HK-2 (cell line): ENCODE measurements around the gene MYO5A.
A peak's percentile ranks its signal among the peaks of the same experiment; 100 is the strongest.
"Not testable (repeated sequence)": the region's sequence is repeated elsewhere in the genome, so short reads cannot be mapped to it uniquely, and the experiment has no call there.

Source experiments
- DNase-seq: peaks from one replicate; pipeline ENCODE4 v3.0.0-alpha.2; 2018; ENCODE audit not compliant: unreplicated experiment

Gene MYO5A

DNA sequence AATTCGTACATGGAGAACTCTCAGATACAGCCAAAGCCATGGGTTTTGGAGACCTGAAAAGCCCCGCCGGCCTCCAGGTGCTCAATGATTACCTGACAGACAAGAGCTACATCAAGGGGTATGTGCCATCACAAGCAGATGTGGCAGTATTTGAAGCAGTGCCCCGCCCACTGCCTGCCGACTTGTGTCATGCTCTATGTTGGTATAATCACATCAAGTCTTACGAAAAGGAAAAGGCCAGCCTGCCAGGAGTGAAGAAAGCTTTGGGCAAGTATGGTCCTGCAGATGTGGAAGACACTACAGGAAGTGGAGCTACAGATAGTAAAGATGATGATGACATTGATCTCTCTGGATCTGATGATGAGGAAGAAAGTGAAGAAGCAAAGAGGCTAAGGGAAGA lies 23.5 kb downstream of the MYO5A start:
- DNase-seq: no peak

DNA sequence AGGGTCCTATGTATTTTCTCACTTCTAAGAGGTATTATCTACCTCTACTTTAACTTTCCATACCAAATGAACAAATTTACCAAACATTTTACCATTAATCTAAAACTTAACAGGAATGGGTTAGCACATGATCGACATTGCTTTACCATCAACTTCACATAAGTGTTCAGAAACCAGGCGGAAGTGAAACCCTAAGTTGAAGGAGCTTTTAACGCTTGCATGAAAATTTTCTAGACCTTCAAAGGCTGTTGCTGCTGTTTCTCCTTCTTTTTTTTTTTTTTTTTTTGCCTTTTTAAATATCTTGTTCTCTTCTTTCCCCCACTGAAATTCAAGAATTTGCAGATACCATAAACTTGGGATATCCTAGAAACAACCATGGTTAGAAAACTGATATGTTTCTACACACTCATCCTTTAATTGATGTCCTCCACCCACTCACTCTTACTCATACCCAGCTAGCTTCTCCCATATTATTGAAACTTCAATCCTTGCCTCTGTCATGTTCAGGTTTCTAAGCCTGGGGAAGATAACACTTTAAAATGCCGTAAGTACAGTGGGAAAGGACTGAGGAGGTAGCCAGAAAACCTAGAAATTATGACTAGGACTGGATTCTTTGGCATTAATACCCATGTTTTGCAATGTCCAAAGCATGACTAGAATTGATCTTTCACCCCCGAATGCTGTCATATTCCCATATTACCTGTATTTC lies 24.7 kb downstream of the MYO5A start:
- no peak for DNase-seq

DNA sequence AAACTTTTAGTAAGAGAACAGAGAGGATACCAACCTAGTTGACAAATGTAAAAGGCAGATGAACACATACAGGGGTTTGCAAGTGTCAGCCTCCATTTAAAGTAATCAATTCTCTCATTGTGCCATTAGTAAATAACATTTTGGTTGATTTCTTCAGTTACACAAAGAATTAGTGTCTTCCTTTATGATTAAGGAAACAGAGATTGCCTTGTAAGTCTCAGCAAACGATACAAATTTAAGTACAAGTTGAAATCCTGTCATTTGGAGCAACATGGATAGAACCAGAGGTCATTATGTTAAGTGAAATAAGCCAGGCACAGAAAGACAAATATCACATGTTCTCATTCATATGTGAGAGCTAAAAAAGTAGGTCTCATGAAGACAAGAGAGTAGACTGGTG lies 26.1 kb downstream of the MYO5A start:
- no peak for DNase-seq

DNA sequence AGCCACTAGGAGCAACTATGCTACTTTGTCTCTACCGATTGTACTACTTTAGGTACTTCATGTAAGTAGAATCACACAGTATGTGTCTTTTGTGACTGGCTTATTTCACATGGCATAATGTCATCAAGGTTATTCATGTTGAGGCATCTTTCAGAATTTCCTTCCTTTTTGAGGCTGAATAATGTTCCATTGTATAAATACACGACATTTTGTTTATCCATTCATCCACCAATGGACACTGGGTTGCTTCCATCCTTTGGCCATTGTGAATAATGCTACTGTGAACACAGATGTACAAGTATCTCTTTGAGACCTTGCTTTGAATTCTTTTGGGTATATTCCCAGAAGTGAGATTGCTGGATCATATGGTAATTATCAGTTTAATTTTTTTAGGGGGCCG lies 29.2 kb downstream of the MYO5A start:
- no peak for DNase-seq

DNA sequence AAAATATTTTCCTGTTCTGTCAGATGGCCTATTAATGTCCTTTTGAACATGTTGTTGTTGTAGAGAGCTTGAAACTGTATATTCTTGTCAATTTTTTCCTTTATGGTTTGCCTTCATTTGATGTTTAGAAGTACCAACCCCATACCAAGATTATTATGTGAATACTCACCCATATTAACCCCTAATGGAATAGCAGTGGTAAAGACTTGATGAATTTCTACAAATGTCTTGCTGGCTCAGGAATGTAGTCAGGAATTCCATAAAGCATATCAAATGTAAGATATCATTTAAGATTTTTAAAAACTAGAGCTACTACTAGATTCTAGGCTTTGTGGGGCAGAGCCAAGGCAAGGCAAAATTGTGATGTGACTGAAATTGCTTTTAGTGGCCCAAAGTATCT lies 30.0 kb downstream of the MYO5A start:
- DNase-seq: no peak

DNA sequence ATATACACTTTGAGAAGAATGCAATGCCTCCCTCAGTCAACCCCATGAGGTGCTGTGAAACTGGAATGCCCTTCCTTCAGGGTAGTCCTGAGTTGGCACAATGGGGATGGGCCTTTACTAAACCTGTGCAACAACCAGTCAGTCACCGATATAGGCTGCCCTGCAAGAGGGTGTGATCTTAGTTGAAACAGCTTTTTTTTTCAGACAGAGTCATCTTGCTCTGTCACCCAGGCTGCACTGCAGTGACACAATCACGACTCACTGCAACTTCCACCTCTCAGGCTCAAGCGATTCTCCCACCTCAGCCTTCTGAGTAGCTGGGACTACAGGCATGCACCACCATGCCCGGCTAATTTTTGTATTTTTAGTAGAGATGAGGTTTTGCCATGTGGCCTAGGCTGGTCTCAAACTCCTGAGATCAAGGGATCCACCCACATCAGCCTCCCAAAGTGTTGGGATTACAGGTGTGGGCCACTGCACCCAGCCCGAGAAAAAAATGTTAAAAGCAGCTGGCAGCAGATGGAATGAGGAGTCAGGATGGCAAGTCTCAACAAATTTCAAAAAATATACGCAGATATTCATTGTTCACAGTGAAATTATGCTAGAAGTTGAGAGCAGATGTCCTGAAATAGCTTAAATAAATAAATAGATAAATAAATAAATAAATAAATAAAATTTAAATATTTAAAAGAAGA lies 31.8 kb downstream of the MYO5A start:
- peak; percentile 47 for DNase-seq

DNA sequence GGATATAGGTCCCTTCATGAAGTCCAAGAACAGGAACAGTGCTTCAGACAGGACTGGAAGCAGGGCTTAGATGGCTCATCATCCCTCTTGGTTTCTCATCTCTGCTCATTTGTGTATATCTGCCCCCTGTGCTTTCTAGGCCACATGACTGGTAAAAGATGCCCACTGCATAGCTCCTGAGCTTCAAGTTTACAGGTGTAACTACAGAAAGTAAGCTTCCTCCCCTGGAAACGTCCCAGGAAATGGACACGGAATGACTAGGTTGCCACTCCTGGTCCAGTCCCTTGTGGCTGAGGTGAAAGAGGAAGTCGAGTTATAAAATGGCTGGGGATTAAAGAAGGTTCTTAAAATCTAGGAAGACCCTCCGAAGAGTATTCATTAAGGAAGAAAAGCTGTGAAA lies 32.5 kb downstream of the MYO5A start:
- DNase-seq: no peak

DNA sequence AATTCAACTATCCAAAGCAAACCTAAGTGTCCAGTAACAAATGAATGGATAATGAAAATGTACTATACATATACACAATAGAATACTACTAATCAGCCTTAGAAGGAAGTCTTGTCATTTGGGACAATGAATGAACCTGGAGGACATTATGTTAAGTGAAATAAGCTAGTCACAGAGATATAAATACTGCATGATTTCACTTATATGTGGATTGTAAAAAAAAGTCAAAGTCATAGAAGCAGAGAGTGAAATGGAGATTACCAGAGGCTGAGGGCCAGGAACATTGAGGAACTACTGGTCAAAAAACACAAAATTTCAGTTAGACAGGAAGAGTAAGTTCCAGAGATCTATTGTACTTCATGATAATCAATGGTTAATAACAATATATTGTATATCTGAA lies 33.6 kb downstream of the MYO5A start:
- DNase-seq: no peak

DNA sequence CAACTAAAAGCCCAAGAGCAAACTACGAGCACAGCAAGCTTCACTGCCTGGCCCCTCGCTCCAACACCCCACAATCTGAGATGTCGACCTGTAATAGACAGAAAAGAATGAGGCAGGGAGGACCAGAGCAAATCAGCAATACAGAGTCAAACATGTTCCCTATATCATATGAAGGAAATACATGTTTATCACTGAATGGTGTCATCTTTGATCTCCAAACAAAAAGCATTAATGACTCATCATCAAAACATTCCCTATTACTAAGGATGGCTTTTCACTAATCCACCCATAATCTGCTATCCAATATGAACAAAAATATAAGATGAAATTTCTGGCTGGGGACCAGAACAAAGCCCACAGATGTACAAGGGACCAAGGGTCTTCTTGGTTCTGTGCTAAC lies 34.7 kb downstream of the MYO5A start:
- no peak for DNase-seq

DNA sequence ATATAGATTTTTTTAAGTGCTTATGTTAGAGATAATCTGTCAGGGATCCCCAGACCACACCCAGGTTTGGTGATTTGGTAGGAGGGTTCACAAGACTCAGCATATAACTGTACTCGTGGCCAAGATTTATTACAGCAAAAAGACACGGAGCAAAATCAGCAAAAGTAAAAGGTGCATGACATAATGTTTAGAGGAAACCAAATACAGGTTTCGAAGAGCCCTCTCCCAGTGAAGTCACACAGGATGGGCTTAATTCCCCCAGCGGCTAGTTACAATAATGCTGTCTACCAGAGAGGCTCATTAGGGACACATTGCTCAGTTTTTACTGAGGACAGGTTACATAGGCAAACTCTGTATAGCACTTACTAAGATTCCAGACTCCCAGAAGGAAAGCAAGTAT lies 36.5 kb downstream of the MYO5A start:
- DNase-seq: no peak

DNA sequence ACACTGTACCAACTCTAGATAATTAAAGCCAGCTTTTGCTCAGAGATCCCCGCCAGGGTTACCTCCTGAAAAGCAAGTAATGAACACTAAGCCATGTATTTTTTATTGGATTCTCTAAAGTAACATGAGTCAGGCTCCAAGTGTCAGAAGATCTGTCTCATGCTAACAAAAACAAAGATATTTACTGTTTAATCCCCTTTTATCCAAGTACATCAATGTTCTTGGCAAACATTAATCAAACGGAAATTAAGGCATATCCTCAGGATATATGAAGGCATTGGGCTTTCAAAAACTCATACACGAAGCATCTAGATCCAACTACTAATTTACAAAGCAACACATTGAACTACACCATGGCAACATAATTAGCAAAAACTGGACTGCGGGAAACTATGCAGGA lies 37.2 kb downstream of the MYO5A start:
- DNase-seq: no peak

DNA sequence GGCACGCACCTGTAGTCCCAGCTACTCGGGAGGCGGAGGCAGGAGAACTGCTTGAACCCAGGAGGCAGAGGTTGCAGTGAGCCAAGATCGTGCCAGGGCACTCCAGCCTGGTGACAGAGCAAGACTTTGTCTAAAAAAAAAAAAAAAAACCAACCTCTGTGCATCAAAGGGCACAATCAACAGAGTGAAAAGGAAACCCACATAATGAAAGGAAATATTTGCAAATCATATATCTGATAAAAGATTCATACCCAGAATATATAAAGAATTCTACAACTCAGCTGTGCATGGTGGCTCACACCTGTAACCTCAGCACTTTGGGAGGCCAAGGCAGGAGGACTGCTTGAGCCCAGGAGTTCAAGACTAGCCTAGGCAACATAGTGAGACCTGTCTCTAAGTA lies 39.2 kb downstream of the MYO5A start:
- not testable (repeated sequence) for DNase-seq

DNA sequence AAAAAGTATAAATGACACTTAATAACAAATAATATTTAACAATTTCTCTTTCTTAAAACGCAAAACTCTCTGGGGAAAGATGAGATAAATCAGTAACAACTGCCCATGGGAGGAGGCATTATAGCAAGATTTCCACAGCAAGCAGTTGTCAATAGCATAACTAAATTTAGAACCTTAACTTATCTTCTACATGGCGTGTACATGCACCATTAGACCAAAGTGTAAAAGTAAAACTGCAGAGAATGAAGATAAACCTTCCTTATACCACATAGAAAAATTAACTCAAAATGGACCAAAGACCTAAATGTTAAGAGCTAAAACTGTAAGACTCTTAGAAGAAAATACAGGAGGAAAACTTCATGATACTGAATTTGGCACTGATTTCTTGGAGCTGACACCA lies 39.9 kb downstream of the MYO5A start:
- no peak for DNase-seq

DNA sequence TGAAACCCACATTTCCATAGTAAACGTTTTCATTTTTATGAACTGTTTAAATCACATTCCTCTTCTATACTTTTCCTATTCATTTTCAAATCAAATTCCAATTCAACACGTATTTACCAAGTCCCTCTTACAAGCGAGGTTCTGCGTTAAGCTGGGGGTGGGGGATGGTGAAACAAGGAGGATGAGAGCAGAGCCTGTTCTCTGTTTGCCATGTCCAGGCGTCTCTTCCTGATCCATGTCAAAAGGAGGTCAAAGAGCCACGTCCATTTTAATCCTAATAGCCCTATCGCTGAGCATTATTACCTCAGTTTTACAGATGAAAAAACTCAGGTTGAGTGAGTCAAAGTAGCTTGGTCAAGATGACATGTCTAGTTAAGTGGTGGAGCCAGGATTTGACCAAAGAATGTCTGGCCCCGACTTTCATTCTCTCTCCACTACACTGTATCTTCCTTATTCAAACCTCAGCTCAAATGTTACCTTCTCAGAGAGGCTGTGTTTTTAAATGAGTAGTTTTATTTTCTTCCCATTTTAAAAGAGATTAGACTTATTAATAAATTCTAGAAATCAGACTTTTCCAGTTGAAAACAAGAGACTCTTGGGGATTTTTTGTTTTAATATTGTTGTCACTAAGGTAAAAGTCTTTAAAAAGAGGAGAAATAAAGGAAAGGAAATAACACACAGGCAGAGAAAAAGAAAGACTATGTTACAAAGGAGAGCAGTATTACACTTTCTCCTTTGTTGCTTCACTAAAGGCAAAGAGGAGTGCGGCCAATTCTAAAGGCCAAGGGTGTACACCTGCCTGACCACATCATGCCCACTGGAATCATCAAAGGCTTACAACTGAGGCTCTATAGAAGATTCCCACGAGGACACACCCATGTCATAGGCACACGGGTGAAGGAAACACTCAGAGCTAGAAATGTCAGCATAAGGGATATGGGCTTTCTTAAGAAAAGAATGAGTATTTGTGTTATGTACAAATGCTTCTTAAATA lies 42.4 kb downstream of the MYO5A start:
- DNase-seq: no peak

DNA sequence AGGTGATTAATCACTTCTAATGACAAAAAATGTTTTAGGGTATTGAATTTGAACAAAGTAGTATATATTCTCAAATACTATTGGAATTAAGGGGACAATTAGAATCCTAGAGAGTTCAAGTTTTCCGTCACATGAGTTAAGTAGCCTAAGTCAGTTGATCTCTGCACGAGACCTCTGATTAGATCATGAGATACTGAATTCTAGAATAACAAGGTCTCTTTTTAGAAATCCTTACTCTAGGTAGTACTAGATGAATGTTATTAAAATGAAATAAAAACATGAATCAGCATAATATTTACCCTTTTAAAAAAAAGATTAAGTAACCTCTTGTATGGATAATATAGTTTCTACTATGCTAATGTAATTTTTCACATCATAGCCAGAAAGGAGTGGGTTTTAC lies 43.4 kb downstream of the MYO5A start:
- no peak for DNase-seq

DNA sequence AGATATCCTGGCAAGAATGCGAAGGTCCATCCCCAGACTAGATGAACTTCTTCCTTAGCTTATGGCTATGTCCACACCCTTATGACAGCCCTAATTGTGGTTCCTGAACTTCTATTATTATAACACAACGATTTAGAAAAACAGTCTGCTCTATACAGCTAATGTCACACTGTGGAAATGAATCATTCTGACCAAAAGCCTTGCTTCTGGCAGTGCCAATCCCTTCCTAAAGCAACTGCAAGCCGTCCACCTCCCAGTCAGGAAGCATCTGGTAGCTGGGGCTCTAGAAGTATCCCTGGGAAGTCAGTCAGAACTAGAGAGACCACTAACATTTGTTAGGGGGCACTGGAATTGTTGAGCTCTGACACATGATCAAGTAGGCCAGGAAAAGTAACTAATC lies 45.0 kb downstream of the MYO5A start:
- DNase-seq: no peak

DNA sequence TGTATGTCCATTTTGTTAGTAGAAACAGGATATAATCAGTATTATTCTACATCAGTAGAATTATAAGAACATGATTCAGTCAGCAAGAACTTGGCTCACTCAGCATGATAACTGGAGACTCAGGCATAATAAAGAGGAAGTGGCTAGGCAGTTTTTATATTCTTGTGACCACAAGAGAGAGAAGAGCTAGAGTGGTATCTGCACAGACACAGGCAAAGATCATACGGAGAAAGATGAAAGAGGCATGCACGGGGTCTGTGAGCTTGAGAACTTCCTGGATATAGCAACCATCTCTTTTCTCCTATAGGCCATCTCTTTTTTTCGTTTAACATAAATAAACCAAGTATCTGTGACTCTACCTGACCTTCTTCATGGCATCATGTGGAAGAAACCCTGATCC lies 46.8 kb downstream of the MYO5A start:
- no peak for DNase-seq

DNA sequence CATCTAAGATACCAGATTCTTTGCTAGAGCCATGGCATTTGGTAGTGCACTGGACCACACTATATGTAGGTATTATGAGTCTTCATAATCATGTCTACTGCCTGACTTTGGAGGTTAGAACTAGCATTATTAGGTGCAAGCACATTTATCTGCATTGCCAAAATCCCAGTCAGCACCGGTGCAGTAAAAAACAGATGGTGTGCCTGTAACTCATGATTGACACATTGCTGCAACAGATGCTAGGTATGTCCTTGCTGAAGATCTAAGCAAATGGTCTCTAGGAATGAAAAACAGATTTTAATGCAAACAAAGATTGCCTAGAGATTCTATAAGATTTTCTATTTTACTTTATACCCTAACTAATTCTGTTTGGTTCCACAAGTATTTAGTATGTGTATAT lies 47.7 kb downstream of the MYO5A start:
- no peak for DNase-seq

DNA sequence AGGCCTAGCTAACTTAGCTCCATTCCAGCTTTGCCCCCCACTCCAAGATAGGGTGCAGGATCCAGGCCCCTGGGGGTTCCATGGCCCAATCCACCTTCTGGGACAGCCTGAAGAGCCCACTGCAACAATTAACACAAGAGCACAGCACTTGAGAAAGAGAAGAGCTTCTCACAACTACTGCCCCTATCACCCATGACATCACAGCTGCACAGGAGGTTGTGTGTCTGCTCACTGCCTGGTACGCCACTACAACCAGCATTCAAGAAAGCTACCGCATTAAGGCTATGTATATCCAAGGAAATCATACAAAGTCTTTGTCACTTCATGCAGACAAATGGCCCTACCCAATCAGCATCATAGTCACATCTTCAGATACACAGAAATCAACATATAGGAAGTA lies 62.0 kb downstream of the MYO5A start:
- no peak for DNase-seq

DNA sequence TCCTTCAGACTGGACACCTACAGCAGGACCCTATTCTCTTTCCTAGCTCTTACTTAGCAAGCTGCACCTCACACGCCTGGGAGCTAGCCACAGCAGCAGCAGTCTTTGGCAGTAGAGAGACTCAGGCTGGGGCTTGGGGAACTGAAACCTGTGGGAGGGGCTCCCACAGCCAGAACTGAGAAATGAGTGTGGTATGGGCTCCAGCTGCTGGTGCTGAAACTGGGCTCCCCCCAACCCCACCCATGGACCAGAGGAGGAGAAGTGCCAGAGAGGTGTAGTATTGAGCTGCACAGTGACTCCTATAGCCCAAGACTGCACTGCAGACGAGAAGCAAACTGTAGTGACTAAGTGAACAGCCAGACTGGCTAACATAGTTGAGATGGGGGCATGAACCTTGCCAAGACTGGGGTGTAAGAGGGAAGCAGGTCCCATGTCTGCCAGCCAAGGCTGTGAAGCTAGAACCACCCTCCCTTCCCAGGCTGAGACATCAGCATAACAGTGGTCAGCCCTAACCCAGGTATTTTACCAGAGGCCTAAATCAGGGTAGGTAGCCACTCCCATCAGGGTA lies 62.5 kb downstream of the MYO5A start:
- DNase-seq: no peak

DNA sequence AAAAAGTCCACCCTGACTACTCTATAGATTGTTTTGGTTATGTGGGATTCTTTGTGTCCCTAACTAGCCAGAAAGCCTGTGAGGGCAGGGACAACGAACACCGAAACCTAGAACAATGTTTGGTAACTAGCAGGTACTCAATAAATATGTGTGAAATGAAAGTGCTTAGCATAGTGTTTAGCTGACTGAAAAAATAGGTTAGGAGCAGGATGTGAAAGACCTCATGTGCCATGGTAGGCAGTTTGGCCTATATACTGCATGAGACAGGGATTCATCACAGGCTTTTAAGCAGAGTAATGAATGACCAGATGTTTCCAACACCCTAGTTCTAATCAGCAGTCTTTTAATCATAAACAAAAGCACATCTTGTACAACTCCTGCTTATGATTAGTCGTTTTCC lies 64.2 kb downstream of the MYO5A start:
- no peak for DNase-seq

DNA sequence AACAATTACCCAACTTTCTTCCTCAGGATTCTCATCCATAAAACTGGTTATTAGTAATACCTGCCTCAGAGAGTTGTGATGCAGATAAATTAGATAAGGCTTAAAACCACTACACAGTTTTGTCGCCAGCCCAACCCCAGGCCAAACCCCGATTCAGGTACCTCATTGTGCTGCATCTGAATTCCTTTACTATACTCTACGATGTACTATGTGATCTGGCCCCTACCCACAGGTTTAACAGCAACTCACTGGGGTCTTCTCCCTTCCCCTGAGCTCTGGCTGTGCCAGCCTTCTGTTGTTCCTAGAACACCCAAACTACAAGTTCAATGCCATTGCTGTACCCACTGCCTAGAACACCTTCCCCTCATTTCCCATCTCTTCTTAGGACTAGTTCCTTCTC lies 64.6 kb downstream of the MYO5A start:
- DNase-seq: no peak
